GM23338 (cell line): ENCODE measurements around the gene PRDM4. TPM values are rescaled to one million over a fixed set of nuclear protein-coding genes. Genes with fewer than 3 reads are reported as not detected.

Experiments
- ATAC-seq: fragments of 200-7000 bp; cut with Tn5 transposase; 3 replicates; pipeline ENCODE4 v1.9.1; 2020
- DNase-seq: peaks from one replicate; pipeline ENCODE4 v3.0.0-alpha.2; 2015; ENCODE audit warnings: low spot score
- H2AFZ ChIP-seq: fragments of 200-600 bp; sonication (generic); 2 replicates; pipeline ENCODE4 v1.8.0; 2016; ENCODE audit warnings: antibody characterized with exemption, mild to moderate bottlenecking, moderate library complexity
- H3F3A ChIP-seq: fragments of 200-600 bp; sonication (generic); replicated peaks from 2 replicates; pipeline ENCODE4 v1.8.0; 2017; ENCODE audit warnings: antibody characterized with exemption, mixed run types, low read depth
- H3K27ac ChIP-seq: fragments of 200-600 bp; sonication (generic); 2 replicates; pipeline ENCODE4 v1.6.1; 2016; ENCODE audit warnings: low read depth
- H3K27me3 ChIP-seq: fragments of 200-600 bp; sonication (generic); 2 replicates; pipeline ENCODE4 v1.8.0; 2016; ENCODE audit warnings: mild to moderate bottlenecking, mixed run types, moderate library complexity; ENCODE audit not compliant: insufficient read depth
- H3K36me3 ChIP-seq: fragments of 200-600 bp; sonication (generic); 2 replicates; pipeline ENCODE4 v1.8.0; 2016; ENCODE audit warnings: mild to moderate bottlenecking; ENCODE audit not compliant: insufficient read depth
- H3K4me1 ChIP-seq: fragments of 200-600 bp; sonication (generic); 2 replicates; pipeline ENCODE4 v1.8.0; 2016; ENCODE audit warnings: mild to moderate bottlenecking, moderate library complexity; ENCODE audit not compliant: insufficient read depth
- H3K4me2 ChIP-seq: fragments of 200-600 bp; sonication (generic); 2 replicates; pipeline ENCODE4 v1.7.1; 2017; ENCODE audit warnings: mixed run types
- H3K4me3 ChIP-seq: fragments of 200-600 bp; sonication (generic); 2 replicates; pipeline ENCODE4 v1.6.1; 2016; ENCODE audit warnings: mixed run types
- H3K79me2 ChIP-seq: fragments of 200-600 bp; sonication (generic); replicated peaks from 2 replicates; pipeline ENCODE4 v1.8.0; 2017; ENCODE audit warnings: mild to moderate bottlenecking; ENCODE audit not compliant: insufficient read depth
- H3K9me2 ChIP-seq: fragments of 200-600 bp; sonication (generic); 2 replicates; pipeline ENCODE4 v1.8.0; 2017; ENCODE audit not compliant: insufficient read depth
- H4K20me1 ChIP-seq: fragments of 200-600 bp; sonication (generic); replicated peaks from 2 replicates; pipeline ENCODE4 v1.8.0; 2017; ENCODE audit warnings: mild to moderate bottlenecking; ENCODE audit not compliant: insufficient read depth
- H3K27ac Mint-ChIP-seq: 2 replicates; pipeline ENCODE4 v1.8.0; 2020; ENCODE audit warnings: inconsistent platforms, mild to moderate bottlenecking, moderate library complexity, mixed read lengths
- H3K27me3 Mint-ChIP-seq: 3 replicates; pipeline ENCODE4 v1.8.0; 2022; ENCODE audit warnings: low read depth, mild to moderate bottlenecking, moderate library complexity, mixed read lengths, inconsistent platforms; ENCODE audit not compliant: insufficient read depth, poor library complexity
- H3K36me3 Mint-ChIP-seq: 3 replicates; pipeline ENCODE4 v1.8.0; 2021; ENCODE audit warnings: low read depth, mild to moderate bottlenecking, inconsistent platforms, moderate library complexity, mixed read lengths
- H3K4me1 Mint-ChIP-seq: 3 replicates; pipeline ENCODE4 v1.8.0; 2020; ENCODE audit warnings: mild to moderate bottlenecking, inconsistent platforms, mixed read lengths
- H3K4me3 Mint-ChIP-seq: 3 replicates; pipeline ENCODE4 v1.8.0; 2021; ENCODE audit warnings: moderate library complexity, mild to moderate bottlenecking, inconsistent platforms, mixed read lengths
- H3K9me3 Mint-ChIP-seq: 3 replicates; pipeline ENCODE4 v1.8.0; 2020; ENCODE audit warnings: moderate library complexity, mild to moderate bottlenecking, inconsistent platforms, mixed read lengths
- POLR2AphosphoS5 ChIP-seq: IDR thresholded peaks from 2 replicates; pipeline ENCODE4 v1.6.1; 2016; ENCODE audit warnings: antibody characterized with exemption, low read depth
- ZNF462 ChIP-seq: fragments of 250-450 bp; sonication (Bioruptor Pico); IDR thresholded peaks from 2 replicates; pipeline ENCODE4 v1.5.0; 2020; ENCODE audit warnings: mild to moderate bottlenecking, moderate library complexity
- polyA plus RNA-seq: library from polyadenylated mRNA; unstranded; fragments of >200 nt; fragmentation: Nextera tagmentation; extraction: Ambion mirVana; gene quantifications from 2 replicates; pipeline ENCODE4 v1.2.1, GENCODE V29; 2016
- total RNA-seq: library from RNA; depleted of rRNA; stranded (reverse); fragments of >200 nt; shearing (Covaris generic); gene quantifications from 2 replicates; pipeline ENCODE4 v1.2.3, GENCODE V29; 2014
- TF ChIP-seq, protein P1 (sequence below), 2 experiments: fragments of 200-600 bp in 1 of 2; sonication (generic) in 1 of 2; conservative IDR thresholded peaks; 2 replicates each; pipeline versions ENCODE4 v1.5.1 to v1.6.1; 2016 to 2017; ENCODE audit warnings: antibody characterized with exemption in 2 of 2, low read depth in 2 of 2, mild to moderate bottlenecking in 2 of 2, moderate library complexity in 1 of 2

Gene PRDM4
- total and polyA plus RNA-seq, 2 experiments from 2014 or later = 4.9 to 17.1 TPM

DNA sequence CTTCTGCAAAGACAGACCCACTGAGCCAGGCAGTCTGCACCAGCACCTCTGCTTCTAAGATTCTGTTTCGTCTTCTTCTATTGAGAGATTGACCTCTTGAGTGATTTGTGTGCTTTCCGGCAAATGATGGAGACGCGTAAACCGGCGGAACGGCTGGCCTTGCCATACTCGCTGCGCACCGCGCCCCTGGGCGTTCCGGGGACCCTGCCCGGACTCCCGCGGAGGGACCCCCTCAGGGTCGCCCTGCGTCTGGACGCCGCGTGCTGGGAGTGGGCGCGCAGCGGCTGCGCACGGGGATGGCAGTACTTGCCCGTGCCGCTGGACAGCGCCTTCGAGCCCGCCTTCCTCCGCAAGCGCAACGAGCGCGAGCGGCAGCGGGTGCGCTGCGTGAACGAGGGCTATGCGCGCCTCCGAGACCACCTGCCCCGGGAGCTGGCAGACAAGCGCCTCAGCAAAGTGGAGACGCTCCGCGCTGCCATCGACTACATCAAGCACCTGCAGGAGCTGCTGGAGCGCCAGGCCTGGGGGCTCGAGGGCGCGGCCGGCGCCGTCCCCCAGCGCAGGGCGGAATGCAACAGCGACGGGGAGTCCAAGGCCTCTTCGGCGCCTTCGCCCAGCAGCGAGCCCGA lies 14.3 kb upstream of the PRDM4 start (continued):
- TF ChIP-seq ZNF462 (no peak), POLR2AphosphoS5 (no peak)

- H4K20me1 ChIP-seq = no peaks in the 10 kb centered on the region; the same call in 1 of the 2 replicates
- ATAC-seq (peak; percentile 8; the same call in 1 of the 3 replicates), DNase-seq (peak; percentile 27)
- H3K79me2 ChIP-seq = no peaks in the 10 kb centered on the region
- no peaks in the 10 kb centered on the region for H3K36me3 Mint-ChIP-seq
- no peaks in the 10 kb centered on the region; the same call in 2 of the 3 replicates for H3K9me3 Mint-ChIP-seq
- peaks cover 44% of the 10 kb centered on the region for H3K27me3 Mint-ChIP-seq
- H3K27ac ChIP-seq = no peak within 1 kb of the TSS
- 0 out of 2 replicates have a peak, but pooled peaks cover 5% of the 10 kb centered on the region for H3F3A ChIP-seq
- TF ChIP-seq, protein P1, sequence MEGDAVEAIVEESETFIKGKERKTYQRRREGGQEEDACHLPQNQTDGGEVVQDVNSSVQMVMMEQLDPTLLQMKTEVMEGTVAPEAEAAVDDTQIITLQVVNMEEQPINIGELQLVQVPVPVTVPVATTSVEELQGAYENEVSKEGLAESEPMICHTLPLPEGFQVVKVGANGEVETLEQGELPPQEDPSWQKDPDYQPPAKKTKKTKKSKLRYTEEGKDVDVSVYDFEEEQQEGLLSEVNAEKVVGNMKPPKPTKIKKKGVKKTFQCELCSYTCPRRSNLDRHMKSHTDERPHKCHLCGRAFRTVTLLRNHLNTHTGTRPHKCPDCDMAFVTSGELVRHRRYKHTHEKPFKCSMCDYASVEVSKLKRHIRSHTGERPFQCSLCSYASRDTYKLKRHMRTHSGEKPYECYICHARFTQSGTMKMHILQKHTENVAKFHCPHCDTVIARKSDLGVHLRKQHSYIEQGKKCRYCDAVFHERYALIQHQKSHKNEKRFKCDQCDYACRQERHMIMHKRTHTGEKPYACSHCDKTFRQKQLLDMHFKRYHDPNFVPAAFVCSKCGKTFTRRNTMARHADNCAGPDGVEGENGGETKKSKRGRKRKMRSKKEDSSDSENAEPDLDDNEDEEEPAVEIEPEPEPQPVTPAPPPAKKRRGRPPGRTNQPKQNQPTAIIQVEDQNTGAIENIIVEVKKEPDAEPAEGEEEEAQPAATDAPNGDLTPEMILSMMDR (conservative IDR thresholded peaks at IDR 0.05; ENCODE audit: low read depth in 2 of 2) = no peak
- peaks cover 9% of the 10 kb centered on the region; the same call in 2 of the 3 replicates for H3K4me1 Mint-ChIP-seq
- H3K27me3 ChIP-seq = peaks cover 76% of the 10 kb centered on the region
- H3K9me2 ChIP-seq = no peaks in the 10 kb centered on the region
- H3K4me3 Mint-ChIP-seq = peak within 1 kb of the TSS; percentile 72
- no peaks in the 10 kb centered on the region for H3K36me3 ChIP-seq
- peak within 1 kb of the TSS; percentile 71 for H3K4me3 ChIP-seq
- H3K27ac Mint-ChIP-seq = no peak within 1 kb of the TSS
- H3K4me1 ChIP-seq = no peaks in the 10 kb centered on the region
- peak within 1 kb of the TSS; percentile 87 for H2AFZ ChIP-seq
- peak within 1 kb of the TSS; percentile 86 for H3K4me2 ChIP-seq
Measured at GRCh38 chr12:107774349-107775029, 13.6 kb upstream of the PRDM4 start, which contains the start of gene ASCL4. Gene ASCL4 (plus strand): TSS chr12:107774704. CDS start chr12:107775219, 515 bp downstream.
